ENCODE measurements around the gene GIT2.
A peak's percentile ranks its signal among the peaks of the same experiment; 100 is the strongest.
"Not testable (repeated sequence)": the region's sequence is repeated elsewhere in the genome, so short reads cannot be mapped to it uniquely, and the experiment has no call there.

GIT2 gene

GRCh38 chr12:110004598-110004997, 8.4 kb upstream of the GIT2 start:
- DNase-seq: peak; percentile 10

GRCh38 chr12:110002676-110003515, 6.7 kb upstream of the GIT2 start:
- DNase-seq: no peak

GRCh38 chr12:110001596-110001995, 5.4 kb upstream of the GIT2 start:
- no peak for DNase-seq

GRCh38 chr12:109999983-110000505, 3.9 kb upstream of the GIT2 start:
- DNase-seq: no peak

- DNase-seq: no peak
These were observed 3.4 kb upstream of the GIT2 start for GRCh38 chr12:109999649-109999971.

- peak; percentile 91 for DNase-seq
These were observed 2.9 kb upstream of the GIT2 start, which contains the start of gene ANKRD13A for GRCh38 chr12:109998904-109999648. Gene ANKRD13A (plus strand): TSS chr12:109999430. CDS start chr12:109999689, 259 bp downstream.

GRCh38 chr12:109998241-109998903, 2.2 kb upstream of the GIT2 start:
- DNase-seq: no peak

- no peak for DNase-seq
These were observed 1.2 kb upstream of the GIT2 start for GRCh38 chr12:109997393-109997792.

- DNase-seq: no peak
These were observed 300 bp upstream of the GIT2 start for GRCh38 chr12:109996483-109996853.

- no peak for DNase-seq
These were observed 845 bp downstream of the GIT2 start for GRCh38 chr12:109995361-109995685.

GRCh38 chr12:109994401-109995175, 1.6 kb downstream of the GIT2 start:
- no peak for DNase-seq

- DNase-seq: no peak
These were observed 3.1 kb downstream of the GIT2 start for GRCh38 chr12:109993091-109993490.

- no peak for DNase-seq
These were observed 4.6 kb downstream of the GIT2 start for GRCh38 chr12:109991586-109991985.

GRCh38 chr12:109989380-109989779, 6.8 kb downstream of the GIT2 start:
- DNase-seq: no peak

- no peak for DNase-seq
These were observed 7.3 kb downstream of the GIT2 start for GRCh38 chr12:109988903-109989302.

GRCh38 chr12:109988274-109988673, 7.9 kb downstream of the GIT2 start:
- DNase-seq: no peak

- no peak for DNase-seq
These were observed 8.6 kb downstream of the GIT2 start for GRCh38 chr12:109987615-109988014.

- DNase-seq: not testable (repeated sequence)
These were observed 9.9 kb downstream of the GIT2 start for GRCh38 chr12:109986236-109986635.

GRCh38 chr12:109983432-109984142, 12.6 kb downstream of the GIT2 start:
- DNase-seq: no peak

- DNase-seq: no peak
These were observed 14.0 kb downstream of the GIT2 start for GRCh38 chr12:109982210-109982609.

GRCh38 chr12:109981311-109981710, 14.9 kb downstream of the GIT2 start:
- no peak for DNase-seq

- DNase-seq: no peak
These were observed 23.3 kb downstream of the GIT2 start for GRCh38 chr12:109972821-109973220.
